DND-41 (cell line): ENCODE results near the gene LRRTM4.

Experiments
- EZH2 ChIP-seq: IDR thresholded peaks from 3 replicates; pipeline ENCODE4 v1.6.1; 2012; ENCODE audit warnings: borderline replicate concordance, low read depth, mild to moderate bottlenecking, moderate library complexity, low read length, inconsistent platforms; ENCODE audit not compliant: severe bottlenecking
- TF ChIP-seq, protein P1 (sequence below): IDR thresholded peaks from 2 replicates; pipeline ENCODE4 v1.5.1; 2012; ENCODE audit warnings: borderline replicate concordance, low read length, moderate library complexity, mild to moderate bottlenecking; ENCODE audit not compliant: poor library complexity, severe bottlenecking; ENCODE audit errors: extremely low read depth

DNA sequence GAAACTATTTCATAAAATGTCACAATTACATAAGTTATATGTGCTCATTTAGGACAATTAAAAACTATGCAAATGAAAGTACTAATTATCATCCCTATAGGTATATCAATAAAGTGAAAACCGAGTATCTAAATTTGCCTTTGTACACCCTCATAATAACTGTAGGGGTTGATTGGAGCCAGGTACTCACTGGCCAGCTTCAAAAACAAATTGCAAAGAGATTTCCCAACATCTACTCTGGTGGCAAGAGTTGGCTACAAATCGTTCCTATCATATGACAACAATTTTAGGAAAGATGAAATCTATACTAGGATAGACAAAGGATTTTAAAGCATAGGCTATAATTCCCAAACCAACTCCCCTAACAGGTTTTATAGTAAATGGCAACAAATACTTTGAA, 556.4 kb downstream of the LRRTM4 start:
- TF ChIP-seq, protein P1, sequence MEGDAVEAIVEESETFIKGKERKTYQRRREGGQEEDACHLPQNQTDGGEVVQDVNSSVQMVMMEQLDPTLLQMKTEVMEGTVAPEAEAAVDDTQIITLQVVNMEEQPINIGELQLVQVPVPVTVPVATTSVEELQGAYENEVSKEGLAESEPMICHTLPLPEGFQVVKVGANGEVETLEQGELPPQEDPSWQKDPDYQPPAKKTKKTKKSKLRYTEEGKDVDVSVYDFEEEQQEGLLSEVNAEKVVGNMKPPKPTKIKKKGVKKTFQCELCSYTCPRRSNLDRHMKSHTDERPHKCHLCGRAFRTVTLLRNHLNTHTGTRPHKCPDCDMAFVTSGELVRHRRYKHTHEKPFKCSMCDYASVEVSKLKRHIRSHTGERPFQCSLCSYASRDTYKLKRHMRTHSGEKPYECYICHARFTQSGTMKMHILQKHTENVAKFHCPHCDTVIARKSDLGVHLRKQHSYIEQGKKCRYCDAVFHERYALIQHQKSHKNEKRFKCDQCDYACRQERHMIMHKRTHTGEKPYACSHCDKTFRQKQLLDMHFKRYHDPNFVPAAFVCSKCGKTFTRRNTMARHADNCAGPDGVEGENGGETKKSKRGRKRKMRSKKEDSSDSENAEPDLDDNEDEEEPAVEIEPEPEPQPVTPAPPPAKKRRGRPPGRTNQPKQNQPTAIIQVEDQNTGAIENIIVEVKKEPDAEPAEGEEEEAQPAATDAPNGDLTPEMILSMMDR: no peak
- no peak for TF ChIP-seq EZH2
